Putamen (tissue), 1 donor: ENCODE measurements around the gene ZNF516.

Source experiments
- DNase-seq: peaks from one replicate; pipeline ENCODE4 v3.0.0-alpha.2; 2016; ENCODE audit warnings: low spot score

The ZNF516 gene

DNA sequence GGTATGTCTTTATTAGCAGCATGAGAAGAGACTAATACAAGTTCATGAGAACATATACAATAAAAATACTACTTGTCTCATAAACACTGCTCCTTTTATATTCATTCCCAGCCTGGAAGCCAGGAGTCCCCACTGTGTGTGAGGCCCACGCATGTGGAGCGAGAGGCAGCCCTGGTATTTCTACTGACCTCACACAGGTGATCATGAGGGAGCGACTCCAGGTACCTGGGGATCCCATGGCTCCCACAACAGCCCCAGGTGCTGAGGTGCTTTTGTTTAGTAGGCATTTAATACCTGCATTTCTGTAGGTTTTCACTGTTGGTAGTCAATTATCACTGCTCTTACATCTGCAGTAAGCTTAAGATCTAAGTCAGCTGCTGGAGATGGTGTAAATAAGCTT, 75.2 kb downstream of the ZNF516 start:
- no peak for DNase-seq

- no peak for DNase-seq
Observed at GRCh38 chr18:76416911-76417310, 78.1 kb downstream of the ZNF516 start.

DNA sequence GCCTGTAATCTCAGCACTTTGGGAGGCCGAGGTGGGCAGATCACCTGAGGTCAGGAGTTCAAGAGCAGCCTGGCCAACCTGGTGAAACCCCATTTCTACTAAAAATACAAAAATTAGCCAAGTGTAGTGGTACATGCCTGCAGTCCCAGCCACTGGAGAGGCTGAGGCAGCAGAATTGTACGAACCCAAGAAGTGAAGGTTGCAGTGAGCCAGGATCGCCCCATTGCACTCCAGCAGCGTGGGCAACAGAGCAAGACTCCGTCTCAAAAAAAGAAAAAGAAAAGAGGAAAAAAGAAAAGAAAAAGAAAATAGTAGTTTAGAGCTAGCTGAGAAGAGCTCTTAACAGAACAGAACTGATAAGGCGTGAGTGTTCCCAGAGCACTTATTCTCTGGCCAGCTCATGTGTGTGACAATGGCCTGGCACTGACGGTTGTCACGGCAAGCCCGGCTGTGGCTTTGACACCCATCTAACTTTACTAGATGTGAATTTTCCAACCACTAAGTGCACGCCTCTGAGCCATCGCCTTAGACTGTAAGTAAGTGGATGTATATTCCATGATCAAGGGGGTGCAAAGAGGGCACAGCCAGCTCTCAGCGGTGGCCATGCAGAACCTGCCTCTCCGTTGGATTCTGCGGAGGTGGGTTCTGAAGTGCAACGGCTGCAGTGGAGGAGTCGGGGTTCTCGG, 80.0 kb downstream of the ZNF516 start:
- DNase-seq = no peak

- DNase-seq = no peak
Observed at GRCh38 chr18:76412818-76413565, 82.0 kb downstream of the ZNF516 start.

GRCh38 chr18:76412010-76412817, 82.8 kb downstream of the ZNF516 start:
- no peak for DNase-seq

DNA sequence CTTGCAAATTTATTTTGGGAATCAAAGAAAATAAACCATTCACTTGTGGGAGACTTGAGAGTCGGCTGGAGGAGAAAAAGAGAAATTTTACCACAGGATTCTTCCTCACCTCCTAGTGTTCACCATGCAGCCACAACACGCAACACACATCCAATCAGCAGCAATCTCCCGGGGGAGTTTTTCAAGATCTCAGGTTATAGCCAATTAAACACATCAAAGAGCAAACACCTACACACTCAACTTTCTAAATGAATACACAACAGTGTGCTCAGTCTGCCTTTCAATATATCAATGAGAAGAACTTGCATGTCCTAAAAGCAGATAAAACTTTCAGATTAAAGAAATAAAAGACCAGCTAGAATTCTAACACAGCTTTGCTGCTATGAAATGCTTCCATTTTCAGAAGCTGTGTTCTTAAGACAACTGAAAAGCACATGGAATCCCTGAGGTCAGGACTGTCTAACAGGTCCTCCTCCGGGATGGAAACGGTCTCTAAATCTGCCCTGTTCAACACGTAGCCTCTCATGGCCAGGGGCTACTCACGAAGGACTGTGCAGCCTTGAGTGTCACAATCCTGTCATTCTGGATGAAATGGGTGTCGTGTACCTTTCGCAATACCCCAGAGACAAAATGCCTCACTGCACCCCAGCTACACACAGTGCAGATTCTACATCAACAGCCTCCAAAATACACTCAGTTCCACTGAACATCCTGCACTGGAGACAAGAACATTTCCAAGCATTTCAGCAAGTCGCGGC, 84.2 kb downstream of the ZNF516 start:
- DNase-seq = no peak

GRCh38 chr18:76410033-76410432, 85.0 kb downstream of the ZNF516 start:
- no peak for DNase-seq

DNA sequence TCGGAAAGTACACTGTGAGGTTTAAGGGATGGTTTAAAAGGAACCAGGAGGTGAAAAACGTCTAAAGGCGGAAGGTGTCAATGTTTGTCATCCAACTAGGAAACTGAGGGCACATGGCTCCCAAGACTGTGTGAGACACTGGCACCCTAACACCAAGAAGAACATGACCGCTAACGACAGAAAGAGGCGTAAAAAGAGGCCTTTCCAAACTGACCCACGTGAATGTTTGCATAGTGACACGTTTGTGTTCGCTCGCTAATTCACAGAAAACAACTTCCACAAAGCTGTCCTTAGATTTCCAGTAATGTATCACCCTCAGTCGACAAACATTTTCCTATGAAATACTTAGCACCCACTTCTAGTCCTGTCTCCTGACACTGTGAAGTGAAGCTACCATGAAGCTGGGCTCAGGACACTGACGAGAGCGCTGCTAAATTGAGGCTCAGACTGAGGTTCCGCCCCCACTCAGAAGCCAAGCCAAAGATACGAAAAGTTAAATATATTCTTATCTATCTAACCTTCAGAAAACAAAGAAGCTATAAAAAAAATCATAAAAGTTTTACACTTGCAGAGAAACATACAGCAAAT, 86.5 kb downstream of the ZNF516 start:
- DNase-seq = no peak

GRCh38 chr18:76407681-76408080, 87.4 kb downstream of the ZNF516 start:
- no peak for DNase-seq

DNA sequence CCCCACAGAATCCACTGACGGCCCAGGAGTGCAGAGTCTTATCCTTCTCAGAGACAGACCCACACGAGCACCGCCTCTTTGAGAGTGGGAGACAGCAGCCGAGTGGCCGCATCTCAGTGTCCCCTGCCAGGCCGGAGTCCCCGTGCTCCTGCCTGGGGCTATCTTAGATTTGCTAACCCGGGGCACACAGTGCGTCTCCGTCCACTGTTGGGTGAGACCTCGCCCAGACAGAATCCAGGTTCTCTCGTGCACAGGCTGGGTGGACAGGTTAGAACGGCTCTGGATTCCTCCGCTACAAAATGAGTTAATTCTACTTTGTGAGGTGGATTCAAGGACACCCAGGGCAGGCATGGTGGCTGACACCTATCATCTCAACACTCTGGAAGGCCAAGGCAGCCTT, 88.3 kb downstream of the ZNF516 start:
- no peak for DNase-seq

DNA sequence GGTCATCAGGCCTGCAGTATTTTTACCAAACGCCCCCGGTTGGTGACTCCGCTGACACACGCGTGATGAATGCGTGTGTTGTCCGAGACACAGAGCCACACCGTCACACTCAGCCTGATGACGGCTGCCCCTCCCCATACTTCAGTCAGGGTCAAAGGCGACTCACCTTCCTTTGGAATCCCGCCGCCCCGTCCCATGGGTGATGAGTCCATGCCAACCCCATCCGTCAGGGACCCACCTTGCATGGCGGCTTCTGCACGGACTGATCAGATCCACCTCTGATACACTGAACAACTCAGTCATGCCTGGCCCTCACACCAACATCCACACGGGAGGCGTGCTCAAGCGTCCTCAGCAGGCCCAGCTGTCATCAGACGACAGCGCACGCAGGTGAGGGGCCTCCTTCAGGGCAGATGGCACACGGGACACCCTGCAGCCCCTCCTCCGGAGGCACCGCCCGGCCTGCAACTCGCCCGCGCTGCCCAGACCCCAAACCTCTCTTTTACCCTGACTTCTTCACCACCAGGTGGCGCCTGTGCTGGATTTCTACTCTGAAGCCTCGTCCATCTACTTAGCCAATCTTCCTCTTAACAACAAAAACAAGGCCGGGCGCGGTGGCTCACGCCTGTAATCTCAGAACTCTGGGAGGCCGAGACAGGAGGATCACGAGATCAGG, 89.2 kb downstream of the ZNF516 start:
- DNase-seq = no peak

- DNase-seq = no peak
Observed at GRCh38 chr18:76405280-76405679, 89.8 kb downstream of the ZNF516 start.

GRCh38 chr18:76404345-76404831, 90.7 kb downstream of the ZNF516 start:
- DNase-seq = no peak

DNA sequence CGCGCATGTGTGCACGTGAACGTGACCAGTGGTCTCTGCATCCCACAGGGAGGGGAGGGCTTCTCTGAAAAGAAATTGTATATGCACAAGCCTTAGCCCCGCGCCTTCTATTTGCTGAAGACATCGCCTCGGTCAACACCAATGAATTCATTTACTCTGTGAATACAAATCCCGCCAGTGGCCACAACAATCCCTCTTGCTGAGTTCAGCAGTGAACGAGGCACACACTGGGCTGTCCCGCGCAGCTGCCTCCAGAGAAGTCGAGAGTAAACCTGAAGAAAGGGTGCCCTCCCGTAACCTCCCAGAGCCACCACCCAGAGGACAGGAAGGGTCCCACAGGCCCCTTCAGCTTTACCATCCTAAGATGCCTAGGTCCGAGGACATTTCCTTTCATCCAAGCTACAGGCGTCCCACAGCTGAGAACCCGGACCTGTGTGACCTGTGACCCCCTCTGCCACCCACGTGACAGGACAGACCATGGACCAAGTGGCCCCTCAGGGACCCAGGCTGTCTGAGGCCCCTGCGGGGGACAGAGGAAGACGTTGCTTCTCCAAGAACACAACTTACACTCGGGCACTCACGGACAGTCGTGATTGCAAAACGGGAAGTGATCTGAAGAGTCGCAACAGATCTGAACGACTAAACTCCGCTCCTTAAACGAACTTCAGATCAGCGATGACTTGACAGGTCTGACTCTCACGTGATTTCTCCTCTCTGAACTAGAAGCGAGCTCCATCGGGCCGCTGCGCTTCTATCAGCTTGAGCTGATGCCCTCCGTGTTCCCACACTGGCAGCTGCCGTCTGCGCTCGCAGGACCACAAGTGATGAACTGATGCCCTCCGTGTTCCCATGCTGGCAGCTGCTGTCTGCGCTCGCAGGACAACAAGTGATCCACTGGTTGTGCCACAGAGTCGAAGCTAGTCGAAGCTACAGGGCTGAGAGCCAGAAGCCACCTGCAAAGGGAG, 92.7 kb downstream of the ZNF516 start:
- DNase-seq = no peak

DNA sequence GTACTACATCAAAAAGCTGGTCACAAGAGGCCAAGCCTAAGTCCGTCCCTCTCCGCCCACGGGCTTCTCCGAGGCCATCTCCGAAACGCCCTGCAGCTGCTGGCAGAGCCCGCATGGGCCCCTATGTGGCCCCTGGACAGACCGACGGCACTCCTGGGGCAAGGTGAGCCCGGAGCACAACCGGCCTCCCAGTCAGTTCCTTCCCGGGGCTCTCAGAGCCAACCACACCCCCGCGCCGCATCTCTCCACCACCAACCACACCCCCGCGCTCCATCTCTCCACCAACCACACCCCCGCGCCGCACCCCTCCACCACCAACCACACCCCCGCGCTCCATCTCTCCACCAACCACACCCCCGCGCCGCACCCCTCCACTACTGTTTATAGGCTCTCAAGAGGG, 93.5 kb downstream of the ZNF516 start:
- no peak for DNase-seq

DNA sequence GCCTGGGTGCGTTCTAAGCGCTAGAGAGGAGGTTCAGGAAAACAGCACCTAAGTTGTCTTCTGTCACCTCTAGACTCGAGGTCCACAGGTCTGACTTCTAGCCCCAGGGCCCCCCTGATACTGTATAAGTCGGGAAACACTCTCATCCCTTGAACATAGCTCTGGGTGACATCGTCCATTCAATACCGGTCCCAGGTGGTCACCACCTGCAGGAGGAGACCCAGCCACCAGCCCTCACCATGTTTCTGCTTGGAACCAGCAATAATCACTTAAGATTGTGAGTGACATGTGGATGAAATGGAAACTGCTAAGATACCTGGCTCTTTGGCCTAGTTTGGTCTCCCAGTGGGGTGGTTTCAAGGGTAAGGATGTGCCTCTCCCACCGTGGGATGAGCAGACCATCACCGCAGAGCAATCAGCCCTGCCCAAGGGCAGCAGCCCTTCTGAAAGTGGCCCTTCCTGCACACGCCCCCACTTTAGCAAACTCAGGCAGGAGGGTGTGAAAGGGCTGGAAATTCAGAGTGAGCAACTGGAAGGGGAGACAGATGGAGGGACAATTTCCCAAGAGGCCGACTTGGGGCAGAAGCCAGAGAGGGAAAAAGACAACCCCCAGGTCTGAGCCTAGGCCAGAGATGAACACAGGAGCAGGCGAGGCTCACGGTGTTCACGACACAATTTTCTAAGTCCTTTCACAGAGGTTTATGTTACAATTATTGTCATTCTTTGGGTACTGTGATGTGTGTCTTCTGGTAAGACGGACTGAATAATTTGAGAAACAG, 95.2 kb downstream of the ZNF516 start:
- DNase-seq = no peak

GRCh38 chr18:76398896-76399612, 96.0 kb downstream of the ZNF516 start:
- DNase-seq = peak; percentile 83

DNA sequence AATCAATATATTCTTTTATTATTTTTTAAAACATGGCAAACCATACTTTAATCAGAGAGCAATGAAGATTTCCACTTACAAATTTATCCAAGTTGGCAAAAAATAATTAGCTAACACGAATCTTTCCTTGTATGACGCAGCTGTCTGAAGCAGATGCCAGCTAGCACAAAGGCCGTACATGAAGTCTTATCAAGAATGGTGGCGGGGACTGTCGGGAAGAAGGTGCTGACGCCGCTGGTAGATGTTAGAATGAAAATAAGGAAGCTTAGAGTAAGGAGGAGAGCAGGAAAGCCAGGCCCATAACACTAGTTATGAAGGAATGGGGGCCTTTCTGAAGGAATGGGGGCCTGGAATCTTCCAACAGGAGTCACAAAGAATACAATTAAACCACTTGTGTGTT, 96.7 kb downstream of the ZNF516 start:
- DNase-seq = no peak
